GM21367 (cell line): ENCODE measurements around the gene ZFAND2A.
"Not testable (repeated sequence)": the region's sequence is repeated elsewhere in the genome, so short reads cannot be mapped to it uniquely, and the experiment has no call there.

Source experiments
- ATAC-seq: cut with Tn5 transposase; IDR thresholded peaks from one replicate; pipeline ENCODE4 v1.9.1; 2021; ENCODE audit not compliant: unreplicated experiment

Gene ZFAND2A

DNA sequence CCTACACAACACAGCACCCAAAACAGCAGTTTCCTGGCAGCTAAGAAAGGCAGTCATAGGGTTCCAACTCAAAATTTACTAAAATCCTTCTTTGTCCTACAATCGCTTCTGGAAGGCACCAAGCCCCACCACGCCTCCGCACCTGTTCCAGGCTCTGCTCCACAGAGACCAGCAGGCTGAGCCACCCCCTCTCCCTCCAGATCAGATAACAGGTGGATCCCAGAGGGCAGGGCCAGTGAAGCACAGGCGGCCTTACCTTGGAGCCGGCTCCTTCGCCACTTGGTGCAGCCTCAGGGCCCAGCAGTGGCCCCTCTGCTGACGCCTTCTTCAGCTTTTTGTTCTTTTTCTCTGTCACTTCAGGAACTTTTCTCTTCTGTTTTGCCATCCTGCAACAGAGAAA is 33.0 kb downstream of the ZFAND2A start:
- no peak for ATAC-seq

DNA sequence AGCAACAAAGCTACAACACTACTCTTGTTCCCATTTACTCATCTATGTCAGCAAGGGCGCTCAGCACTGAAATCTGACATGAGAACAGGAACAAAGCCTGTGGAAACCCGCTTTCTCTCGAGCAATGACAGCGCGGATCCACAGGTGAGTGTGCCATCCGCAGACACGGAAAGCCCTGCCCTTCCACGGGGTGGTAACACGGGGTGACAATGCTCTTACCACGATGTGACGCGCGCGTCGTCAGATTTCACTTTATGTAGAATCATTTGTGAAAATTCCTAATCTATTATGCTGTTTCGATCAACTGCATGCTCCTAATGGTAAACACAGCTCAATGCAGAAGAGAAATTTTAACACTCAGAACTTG is 34.4 kb downstream of the ZFAND2A start:
- ATAC-seq: no peak

DNA sequence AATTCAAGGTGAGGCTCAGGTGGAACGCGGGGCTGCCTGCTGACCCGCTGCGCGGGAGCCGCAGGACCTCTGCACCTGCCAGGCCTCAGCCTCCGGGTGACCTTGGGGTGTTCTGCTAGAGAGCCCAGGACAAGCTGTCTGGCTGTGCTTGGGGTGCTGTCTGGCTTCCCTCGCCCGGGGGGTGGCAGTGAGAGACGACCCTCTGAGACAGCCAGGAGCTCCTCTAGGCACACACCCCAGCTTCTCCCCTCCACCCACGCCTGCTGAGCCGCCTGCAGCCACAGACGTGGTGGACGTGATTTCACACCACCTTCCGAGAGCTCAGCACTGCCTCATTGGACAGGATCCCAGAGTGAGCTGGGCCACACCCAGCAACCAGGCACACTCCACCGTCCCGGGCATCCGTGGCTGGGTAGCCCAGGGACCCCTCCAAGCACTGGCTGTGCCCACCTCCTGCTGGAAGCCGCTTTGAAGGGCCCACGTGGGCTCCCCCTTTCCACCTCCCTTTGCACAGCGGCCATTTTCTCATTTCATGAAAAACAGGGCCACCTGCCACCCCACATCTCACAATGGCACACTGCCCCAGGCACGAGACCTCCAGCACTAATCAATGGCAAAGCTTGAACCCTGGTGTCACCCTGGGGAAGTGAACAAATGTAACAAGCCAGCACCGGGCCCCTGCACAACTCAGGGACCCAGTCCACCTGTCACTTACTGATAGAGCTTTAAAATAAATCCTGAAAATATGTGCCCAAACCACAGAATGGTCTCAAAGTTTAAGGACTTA is 35.0 kb downstream of the ZFAND2A start:
- no peak for ATAC-seq

DNA sequence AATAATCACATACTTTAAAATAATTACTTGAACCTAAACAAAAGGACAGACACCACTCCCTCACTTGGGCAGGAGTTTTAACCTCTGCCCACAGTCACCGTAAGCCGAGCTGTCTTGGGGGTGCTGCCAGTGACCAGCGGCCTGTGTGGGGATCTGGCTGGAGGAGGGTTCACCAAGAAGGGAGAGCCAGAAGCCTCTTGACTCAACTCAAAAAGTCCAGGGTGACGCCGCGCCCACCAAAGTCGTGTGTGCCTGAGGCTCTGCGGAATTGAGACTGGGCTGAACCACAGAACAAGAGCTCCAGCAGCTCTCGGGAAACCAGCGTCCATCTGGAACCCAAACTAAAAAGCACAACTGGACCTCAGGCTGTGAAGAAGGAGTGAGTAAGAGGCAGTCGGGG is 35.8 kb downstream of the ZFAND2A start:
- ATAC-seq: no peak

DNA sequence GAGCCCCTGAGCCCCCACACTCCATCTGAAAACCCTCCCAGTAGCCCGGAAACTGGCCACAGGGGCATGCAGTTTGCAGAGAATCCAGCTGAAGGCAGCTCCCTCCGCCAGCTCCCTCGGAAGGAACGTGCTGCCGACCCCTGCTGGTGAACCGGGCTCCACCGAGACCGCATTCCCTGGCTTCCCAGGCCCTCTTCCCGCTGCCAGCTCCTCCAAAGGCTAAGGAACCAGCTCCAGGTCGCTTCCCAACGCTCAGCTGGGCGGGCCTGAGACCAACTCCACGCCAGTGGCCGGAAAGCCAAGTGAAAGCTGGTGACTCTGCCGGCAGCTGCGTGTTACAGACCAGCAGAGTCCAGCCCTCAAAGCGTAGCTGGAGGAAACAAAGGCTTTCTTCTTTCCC is 36.3 kb downstream of the ZFAND2A start:
- no peak for ATAC-seq

DNA sequence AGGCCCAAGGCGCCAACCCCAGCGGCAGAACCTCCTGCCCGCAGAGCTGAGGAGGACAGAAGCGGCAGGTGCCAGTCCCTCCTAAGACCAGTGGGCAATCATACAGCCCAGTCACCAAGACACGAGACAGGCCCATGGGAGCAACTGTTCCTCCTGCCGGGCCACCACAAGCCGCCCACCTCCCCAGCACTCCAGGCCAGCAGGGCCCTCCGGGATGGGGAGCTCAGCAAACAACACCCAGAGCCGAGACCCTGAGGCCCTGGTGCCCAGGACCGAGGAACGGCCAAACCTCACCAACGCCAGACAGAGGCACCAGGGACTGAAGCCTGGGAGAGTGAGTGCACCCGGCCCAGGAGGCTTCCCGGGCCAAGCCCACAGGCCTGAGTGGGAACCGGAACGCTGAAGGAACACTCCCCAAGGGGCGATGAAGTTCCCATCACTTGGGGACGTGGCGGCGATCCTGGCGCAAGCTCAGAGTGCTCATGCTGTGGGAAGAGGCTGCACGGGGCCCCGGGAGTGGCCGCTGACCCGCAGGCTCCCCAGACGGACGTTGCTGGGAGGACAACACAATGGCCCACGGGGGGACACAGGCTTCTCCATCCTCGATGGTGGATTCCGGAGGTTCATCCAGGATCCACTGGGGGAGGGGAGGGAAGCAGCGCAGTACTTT is 37.0 kb downstream of the ZFAND2A start:
- ATAC-seq: no peak

DNA sequence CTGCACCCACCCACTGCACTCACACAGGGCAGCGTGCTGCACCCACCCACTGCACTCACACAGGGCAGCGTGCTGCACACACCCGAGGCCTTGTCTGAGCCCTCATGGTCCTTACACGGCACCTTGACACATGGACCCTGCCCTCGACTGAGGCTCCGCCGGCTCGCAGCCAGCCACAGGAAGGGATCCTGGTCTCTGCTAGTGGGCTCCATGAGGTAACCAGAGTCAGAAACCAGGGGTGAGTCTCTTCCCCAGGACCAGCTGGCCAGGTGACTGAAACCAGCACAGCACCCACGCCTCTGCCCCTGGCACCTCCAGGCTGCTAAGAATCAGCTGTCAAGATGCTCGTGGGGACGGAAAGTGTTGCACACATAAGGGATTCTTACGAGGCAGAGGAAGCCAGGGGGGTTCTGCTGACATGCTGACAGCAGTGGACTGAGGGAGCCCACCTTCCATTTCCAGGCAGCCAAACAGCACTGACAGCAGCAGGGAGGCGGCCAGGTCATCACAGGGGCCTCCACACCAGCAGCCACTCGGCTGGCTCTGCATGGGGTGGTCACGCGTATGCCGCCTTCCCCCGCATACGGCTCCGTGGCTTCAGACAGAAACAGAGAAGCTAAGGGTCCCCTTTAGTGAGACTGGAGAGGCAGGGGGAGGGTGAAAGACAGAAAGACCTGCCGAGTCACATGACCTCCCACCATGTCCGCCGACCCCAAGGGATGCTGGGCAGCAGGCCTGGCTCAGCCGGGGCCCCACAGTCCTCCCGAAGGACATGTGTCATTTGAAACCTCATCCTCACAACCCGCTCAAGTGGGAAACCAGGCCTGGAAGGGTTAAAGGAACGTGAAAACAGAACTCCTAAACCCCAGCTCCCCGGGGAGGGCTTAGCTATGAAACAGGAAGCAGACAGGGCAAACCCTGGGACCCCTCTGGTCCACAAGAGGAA is 37.8 kb downstream of the ZFAND2A start:
- no peak for ATAC-seq

DNA sequence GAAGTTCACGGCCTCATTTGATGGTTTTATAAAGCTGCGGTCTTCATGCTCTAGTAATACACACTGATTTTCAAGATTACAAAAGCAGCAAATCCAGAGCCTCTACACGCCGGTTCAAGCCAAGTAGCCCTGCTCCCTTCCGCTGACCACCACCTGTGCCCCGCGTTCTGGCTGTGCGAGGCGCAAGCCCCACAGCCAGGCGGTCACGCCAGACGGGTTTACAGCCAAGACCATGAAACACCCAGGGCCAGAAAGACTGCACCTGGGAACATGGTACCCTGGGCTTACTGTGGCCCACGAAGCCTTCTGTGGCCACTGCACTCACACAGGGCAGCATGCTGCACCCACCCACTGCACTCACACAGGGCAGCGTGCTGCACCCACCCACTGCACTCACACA is 38.5 kb downstream of the ZFAND2A start:
- ATAC-seq: no peak

DNA sequence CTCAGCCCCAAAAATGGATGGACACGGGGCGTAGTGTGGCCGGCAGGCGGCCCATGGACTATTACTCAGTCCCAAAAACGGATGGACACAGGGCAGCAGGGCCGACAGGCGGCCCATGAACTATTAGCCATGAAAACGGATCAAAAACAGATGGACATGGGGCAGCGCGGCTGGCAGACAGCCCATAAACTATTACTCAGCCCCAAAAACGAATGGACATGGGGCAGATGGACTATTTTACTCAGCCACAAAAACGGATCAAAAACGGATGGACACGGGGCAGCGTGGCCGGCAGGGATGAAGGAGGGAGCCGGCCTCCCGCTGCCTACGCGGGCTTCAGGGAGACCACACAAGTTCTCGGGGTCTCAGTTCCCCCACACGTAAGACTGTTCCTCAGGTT is 39.2 kb downstream of the ZFAND2A start:
- no peak for ATAC-seq

DNA sequence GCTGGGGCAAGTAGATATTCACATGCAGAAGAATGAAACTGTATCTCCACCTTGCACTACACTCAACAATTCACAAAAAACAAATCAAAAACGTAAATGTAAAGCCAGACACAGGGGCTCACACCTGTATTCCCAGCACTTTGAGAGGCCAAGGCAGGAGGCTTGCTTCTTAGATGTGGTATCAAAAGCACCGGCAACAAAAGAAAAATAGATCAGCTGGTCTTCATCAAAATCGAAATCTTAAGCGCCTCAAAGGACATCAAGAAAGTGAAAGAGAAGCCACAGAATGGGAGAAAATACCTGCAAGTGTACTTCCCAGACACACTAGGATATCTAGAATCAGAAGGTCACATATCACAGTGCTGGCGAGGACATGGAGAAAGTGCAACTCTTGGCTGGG is 40.8 kb downstream of the ZFAND2A start:
- ATAC-seq: no peak

DNA sequence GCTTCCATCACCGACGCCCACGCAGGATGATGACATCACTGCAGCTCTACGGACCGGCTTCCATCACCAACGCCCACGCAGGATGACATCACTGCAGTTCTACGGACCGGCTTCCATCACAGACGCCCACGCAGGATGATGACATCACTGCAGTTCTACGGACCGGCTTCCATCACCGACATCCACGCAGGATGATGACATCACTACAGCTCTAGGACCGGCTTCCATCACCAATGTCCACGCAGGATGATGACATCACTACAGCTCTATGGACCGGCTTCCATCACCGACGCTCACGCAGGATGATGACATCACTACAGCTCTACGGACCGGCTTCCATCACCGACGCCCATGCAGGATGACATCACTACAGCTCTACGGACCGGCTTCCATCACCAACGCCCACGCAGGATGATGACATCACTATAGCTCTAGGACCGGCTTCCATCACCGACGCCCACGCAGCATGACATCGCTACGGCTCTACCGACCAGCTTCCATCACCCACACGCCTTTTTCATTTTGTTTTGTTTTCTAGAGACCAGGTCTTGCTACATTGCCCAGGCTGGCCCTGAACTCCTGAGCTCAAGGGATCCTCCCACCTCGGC is 42.6 kb downstream of the ZFAND2A start:
- no peak for ATAC-seq

DNA sequence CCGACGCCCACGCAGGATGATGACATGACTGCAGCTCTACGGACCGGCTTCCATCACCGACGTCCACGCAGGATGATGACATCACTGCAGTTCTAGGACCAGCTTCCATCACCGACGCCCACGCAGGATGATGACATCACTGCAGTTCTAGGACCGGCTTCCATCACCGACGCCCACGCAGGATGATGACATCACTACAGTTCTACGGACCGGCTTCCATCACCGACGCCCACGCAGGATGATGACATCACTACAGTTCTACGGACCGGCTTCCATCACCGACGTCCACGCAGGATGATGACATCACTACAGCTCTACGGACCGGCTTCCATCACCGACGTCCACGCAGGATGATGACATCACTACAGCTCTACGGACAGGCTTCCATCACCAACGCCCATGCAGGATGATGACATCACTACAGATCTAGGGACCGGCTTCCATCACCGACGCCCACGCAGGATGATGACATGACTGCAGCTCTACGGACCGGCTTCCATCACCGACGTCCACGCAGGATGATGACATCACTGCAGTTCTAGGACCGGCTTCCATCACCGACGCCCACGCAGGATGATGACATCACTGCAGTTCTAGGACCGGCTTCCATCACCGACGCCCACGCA is 43.5 kb downstream of the ZFAND2A start:
- not testable (repeated sequence) for ATAC-seq

DNA sequence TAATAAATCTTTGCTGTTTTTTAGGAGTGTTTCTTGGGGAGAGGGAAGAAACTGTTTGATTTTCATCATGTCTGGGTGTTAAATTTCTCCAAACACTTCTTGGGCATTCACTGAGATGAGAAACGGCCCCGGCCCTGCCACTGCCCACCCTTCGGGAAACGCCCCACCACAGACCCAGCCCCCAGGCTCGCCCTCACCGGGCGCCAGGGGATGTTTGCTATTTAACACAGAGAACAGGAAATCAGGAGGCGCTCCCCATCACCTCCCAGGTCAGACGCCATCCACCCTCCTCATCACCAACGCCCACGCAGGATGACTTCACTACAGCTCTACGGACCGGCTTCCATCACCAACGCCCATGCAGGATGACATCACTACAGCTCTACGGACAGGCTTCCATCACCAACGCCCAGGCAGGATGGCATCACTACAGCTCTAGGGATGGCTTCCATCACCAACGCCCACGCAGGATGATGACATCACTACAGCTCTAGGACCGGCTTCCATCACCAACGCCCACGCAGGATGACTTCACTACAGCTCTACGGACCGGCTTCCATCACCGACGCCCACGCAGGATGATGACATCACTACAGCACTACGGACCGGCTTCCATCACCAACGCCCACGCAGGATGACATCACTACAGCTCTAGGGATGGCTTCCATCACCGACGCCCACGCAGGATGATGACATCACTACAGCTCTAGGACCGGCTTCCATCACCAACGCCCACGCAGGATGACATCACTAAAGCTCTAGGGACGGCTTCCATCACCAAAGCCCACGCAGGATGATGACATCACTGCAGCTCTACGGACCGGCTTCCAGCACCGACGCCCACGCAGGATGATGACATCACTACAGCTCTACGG is 44.6 kb downstream of the ZFAND2A start:
- not testable (repeated sequence) for ATAC-seq

DNA sequence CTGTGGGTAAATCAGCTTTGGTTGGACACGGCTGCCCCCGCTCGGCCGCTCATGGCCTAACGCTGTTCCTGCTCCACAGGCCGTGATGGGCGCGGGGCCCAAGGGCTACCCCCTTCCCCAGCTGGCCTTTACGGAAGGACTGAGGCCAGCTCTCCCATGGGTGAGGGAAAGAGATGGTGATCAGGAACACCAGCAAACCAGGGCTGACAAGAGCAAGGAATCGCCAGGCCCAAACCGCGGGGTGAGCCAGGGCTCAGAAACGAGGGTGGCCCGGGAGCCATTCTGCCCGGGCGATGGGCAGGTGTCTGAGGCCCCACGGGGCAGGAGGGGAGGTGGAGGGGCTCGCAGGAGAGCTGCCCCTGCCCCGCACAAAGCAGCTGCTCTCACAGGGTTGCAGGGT is 45.5 kb downstream of the ZFAND2A start:
- ATAC-seq: no peak

DNA sequence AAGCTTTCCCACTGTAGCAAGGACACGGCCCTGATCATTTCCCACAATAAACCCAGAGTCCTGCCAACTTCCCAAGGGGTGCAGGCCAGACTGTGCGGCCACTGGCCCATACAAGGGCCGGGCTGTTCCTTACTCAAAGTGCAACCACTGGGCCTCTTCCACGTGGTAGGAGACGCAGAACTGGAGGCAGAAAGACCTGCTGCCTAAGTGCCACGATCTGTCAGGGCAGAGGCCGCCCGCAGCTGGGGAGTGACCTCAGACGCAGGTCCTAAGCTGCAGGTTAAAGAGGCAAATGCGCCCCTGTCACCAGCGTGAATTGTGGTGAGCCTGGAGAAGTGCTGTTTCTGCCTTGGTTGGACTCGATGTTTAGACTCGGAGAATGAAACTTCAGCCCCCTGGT is 45.9 kb downstream of the ZFAND2A start:
- no peak for ATAC-seq

DNA sequence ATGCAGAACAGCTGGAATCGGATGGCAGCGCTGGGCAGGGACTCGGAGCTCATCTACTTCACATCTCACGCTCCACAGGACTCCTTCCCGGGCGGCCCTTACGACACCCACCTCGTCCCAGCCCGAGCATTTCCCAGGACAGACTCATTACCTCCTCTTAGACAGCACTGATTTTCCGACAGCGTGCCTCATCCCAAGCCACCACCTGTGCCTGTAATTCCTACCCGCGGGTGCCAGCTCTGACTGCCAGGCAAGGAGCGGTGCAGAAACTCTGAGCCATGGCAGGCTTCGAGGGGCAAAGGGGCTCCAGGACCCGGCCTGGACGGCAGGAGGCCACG is 46.5 kb downstream of the ZFAND2A start:
- ATAC-seq: no peak

DNA sequence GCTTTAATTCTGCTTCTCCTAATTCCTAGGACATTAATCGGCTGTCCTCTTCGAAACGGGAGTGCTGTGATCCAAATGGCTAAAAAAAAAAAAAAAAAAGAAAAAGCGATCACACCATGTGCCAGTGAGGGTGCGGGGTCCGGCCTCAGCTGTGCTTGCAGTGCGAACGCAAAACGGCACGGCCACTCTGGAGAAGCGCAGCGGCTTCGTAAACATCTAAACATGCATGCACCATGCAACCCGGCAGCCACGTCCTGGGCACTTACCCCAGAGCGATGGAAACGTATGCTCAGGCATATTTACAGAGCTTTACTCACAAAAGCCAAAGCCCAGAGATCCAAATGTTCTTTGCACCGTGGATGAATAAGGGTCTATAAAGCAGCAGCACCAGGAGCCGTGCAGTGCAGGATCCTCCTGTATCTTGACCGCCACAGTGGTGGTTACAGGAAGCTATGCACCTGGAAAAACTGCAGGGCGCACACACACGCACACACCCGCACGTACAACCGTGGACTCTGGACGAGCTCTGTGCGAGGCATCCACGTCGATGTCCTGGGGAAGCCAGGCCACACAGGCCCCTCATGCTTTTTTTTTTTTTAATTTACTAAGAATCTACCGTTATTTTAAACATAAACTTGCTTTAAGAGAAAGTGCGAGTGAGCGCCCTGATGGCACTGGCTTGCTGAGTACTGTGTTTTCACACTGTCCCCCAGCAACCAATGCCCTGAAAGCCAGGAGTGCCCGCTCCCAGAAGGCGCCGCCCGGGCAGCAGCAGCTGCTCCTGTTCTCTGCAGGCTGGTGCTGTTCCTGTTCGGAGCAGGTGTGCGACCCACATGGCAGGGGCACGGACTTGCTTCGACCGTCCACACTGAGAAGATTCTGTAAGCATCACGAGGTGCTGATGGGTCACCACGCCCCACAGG is 47.1 kb downstream of the ZFAND2A start:
- no peak for ATAC-seq

DNA sequence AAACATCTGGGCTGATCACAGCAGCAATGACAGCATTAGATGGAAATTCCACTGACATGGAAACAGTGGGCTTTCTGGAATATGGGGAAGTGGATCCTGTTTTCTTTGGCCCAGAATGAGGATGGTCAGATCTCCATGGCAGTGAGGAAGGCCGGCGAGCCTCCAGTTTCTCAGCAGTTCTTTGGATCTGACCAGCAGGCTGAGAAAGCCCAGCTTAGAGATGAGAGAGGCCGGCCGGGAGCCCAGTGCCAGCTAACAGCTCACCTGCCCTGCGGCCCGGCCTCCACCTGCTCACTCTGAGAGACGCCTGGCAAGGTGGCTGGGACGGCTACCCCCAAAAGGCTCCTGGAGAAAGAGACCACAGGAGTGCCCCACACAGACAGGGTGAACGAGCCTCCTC is 47.9 kb downstream of the ZFAND2A start:
- no peak for ATAC-seq

DNA sequence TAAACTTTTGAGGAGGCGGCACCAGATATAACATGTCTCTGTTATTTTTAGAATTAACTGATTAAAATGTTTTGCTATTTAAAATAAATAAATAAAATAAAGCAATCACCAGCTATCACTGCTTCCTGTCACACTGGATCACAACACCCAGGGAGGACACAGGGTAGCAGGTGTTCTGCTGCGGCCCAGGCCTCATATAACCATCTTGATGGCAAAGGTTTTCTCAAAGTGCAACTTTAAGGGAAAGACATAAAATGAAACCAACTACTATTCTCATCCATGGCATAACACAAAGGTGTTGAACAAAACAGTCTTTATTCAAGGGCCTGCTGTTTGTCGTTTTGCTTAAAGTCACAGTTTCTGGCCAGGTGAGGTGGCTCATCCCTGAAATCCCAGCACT is 48.8 kb downstream of the ZFAND2A start:
- no peak for ATAC-seq
